Measurements from ENCODE around the gene GNGT2.
"Not testable (repeated sequence)": the region's sequence is repeated elsewhere in the genome, so short reads cannot be mapped to it uniquely, and the experiment has no call there.

GNGT2 gene

DNA sequence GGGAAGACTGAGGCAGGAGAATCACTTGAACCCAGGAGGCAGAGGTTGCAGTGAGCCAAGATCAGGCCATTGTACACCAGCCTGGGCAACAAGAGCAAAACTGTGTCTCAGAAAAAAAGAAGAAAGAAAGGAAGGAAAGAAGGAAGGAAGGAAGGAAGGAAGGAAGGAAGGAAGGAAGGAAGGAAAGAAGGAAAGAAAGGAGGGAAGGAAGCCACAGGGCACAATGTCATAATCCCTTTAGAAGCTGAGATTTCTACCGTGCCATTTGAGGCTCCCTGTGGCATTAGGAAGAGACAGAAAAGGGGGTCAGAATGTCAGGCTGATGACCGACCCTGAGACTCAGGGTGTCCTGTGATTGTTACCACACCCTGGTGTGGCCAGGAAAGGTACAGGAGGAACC is 6.6 kb downstream of the GNGT2 start:
- DNase-seq, result no peak

DNA sequence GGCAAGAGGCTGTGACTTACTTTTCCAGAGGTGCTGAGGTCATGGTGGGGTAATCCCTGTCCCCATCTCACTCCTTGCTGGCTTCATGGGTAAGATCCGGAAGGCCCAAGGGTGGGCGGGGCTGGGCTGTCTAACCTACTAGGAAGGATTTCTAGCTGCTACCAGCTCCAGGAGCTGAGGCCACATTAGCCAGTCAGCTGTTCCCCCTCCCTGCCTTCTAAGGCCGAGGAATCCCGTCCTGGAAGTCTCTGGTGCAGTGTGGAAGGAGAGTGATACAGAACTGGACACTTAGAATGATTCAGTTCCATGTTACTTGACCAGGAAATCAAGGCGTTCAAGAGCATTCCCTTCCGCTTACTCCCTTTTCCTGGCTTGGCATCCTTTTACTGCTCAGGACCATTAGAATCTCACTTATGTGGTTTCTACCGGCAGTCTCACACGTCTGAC is 8.9 kb downstream of the GNGT2 start:
- no peak for DNase-seq

DNA sequence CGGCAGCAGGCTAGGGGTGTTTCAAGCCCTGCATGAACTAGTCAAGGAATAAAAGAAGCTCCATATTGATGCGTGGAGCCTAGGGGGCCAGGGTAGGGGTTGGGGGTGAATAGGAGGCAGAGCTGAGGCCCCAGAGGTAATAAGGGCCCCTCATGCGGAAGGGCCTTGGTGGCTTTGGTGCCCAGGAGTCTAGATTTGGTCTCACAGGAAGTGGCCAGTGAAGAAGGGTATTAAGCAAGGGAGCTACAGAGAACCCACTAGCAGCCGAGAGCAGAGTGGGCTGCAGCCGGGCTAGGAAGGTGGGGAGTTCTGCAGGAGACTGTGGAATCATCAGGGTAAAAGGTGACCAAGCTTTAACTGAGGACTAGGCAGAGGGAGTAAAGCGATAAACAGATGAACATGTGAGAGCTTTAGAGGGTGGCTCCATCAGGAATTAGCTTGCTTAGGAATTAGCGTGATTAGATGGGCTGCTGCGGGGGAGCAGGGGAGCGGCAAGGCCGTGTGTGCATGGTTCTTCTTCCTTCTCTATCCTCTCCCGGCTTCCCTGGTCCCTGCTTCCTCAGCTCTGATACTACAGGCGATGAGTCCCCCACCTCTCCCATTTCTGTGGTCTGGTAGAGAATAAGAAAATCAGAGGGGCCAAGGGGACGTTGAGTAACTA is 9.8 kb downstream of the GNGT2 start:
- no peak for DNase-seq

DNA sequence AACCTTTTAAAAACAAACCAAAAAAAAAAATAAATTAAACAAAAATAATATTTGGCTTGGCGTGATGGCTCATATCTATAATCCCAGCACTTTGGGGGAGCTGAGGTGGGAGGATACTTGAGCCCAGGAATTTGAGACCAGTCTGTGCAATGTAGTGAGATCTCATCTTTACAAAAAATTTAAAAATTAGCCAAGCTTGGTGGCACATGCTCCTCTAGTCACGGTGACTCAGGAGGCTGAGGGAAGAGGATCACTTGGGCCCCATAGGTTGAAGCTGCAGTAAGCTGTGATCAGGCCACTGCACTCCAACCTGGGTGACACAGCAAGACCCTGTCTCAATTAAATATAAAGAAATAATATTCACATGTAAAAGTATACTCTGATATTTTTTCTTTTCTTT is 12.2 kb downstream of the GNGT2 start:
- no peak for DNase-seq

DNA sequence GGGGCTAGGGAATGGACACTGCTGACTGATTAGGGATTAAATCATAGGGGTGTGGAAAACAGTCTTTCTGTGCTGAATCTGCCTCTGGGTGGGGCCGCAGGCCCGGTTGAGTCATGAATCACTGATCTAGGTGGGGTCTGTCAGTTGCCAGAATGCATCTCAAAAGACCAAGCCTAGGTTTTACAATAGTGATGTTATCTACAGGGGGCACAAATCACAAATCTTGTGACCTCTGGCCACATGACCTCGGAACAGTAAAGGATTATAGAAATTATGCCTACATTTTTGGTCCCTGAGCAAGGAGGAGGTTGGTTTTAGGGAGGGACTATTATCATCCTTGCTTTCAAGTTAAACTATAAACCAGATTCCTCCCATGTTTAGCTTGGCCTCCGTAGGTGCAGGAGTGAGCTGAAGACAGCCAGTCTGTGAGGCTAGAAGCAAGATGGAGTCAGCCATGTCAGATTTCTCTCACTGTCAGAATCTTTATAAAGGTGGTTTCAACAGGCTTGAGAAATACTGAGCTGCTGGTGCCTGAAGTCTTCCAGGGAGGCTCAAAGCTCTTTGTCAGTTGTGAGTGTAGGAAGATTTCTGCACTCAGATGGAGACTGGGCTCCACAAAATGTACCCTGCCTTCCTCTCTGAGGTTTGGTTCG is 12.9 kb downstream of the GNGT2 start:
- DNase-seq, result no peak

DNA sequence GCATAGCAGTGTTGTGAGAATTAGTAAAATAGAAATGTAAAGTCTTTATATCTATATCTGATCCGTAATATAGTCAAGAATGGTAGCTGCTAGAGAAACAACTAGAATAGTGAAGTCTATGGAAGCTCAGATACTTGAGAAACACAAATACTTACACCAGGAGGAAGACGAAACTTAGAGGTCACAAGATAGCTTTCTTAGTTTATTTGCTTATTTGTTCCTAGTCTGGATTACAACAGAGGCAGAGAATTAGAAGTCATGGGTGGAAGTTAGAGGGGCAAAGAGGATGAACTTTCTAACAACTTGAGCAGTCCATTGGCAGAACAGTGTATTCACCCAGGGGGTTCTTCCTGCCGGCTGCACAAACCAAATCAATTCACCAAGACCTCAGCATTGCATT is 13.9 kb downstream of the GNGT2 start:
- no peak for DNase-seq

DNA sequence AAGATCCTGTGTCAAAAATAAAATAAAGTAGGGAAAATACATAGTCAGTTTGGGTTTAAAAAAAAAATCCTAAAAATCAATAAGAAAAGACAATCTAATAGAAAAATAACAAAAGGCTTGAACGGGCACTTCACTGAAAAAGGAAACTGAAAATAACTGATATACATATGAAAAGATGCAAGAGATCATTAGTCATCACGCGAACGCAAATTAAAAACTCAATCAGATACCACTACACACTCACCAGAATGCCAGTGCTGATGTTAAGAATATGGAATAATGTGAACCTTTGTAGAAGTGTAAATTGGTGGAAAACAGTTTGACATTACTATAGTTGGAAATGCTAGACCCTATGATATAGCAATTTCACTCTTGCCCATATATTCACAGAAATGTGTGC is 14.6 kb downstream of the GNGT2 start:
- DNase-seq, result no peak

DNA sequence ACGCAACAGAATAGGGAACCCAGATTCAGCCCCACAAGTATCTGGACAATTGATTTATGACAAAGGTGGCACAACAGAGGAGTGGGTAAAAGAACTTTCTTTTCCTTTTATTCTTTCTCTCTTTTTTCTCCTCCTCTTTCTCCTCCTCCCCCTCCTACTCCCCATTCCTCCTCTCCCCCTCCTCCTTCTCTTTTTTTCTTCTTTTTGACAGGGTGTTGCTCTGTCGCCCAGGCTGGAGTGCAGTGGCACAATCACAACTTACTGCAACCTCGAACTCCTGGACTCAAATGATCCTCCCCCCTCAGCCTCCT is 16.1 kb downstream of the GNGT2 start:
- no peak for DNase-seq

DNA sequence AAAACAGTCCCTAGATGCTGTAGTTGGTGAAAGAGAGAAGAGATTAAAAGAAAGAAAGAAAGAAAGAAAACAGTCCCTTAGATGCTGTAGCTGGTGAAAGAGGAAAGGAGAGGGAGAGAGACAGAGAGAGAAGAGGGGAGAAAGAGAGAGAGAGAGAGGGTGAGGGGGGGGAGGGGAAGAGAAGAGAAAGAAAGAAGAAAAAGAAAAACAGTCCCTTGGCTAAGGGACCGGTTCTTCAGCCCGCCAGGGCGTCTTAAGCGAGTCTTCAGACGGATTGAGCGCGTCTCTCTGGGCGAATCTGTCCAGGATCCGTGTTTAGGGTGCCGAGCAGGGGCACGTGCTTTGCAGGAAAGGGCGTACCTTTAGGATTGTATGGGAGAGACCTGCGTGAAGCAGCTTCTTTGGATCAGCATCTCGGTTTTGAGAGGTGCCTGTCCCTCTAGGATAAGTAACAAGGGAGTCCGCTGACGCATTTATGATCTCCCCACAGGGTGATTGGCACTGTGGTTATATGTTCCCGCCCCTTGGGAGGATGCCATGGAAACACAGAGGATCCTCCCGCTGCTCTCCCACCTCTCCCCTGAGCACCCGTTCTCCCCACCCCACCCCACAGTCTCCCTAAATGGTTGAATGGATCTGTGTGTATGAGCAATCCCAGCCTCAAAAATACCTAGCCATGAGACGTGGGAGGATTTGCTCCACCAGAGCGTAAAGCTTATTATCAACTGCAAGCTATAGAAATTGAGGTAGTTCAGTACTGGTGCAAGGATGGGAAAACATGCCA is 16.7 kb downstream of the GNGT2 start:
- DNase-seq, result peak; percentile 86

DNA sequence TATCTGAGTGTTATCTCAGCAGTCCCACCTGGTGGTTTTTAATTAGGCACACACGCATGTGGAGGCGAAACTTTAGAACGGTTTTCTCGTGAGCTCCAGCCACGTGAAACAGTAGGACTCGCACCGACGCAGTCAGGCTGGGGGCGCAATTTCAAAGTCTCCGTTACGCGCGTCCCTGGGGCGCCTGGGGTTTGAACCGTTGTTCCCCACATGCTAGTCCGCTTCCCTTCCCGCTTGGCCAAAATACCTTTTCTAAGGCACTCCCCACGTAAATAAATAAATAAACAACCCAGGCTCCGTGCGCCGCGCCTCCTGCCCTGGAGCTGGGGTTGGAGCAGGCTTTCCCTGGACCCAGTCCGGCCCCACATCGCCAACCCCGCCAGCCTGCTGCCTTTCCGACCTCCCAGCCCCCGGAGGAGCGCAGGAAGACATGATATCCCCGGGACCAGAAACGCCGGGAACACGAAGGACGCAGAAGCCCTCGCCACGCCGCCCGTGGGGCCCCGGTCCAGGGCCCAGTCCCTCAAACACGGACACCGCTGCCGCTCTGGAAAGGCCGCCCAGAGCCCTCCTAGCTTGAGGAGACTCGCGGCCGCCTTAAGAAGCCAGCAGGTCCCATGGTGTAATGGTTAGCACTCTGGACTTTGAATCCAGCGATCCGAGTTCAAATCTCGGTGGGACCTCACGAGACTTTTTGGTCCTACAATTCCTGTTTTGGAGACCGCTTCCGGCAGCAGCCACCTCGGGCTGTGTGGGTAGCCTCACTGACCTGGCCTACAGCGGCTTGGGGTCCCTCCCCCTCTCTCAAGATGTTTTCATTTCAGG is 18.2 kb downstream of the GNGT2 start:
- peak; percentile 95 for DNase-seq

DNA sequence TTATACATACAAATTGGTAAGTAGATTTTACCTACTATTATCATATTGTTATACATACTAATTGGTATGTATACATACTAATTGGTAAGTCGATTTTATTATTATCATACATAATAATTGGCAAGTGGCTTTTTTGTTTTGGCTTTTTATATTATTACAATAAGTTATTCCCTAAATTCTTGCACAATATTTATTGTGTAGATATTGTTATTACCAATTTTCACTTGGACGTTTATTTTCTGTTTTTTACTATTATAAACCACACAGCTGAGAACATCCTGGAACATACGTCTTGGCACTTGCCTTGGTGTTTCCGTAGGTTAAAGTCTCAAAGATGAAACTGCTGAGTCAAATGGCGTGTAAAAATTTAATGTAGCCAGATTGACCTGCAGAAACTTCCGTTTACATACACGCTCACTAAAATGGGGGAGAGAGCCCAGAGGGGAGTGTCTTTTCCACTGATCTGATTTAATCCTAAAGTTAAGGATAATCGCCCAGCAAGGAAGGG is 18.9 kb downstream of the GNGT2 start:
- DNase-seq, result no peak

DNA sequence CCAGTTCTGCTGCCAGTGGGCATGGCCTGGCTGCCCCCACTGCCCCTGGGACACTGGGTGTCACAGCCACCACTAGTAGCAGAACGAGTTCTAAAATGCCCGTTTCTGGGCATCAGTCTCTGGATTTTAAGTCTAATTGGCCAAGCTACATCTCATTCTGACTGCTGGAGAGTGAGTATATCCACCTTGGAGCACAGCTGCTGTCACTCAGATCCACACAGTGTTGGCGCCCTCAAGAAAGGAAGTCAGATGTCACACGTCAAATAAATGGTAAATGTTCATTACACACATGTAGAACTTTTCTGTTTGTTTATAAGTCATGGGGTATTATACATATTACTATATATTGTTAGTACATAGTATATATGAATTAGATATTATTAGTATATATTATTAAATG is 19.4 kb downstream of the GNGT2 start:
- DNase-seq, result peak; percentile 42

DNA sequence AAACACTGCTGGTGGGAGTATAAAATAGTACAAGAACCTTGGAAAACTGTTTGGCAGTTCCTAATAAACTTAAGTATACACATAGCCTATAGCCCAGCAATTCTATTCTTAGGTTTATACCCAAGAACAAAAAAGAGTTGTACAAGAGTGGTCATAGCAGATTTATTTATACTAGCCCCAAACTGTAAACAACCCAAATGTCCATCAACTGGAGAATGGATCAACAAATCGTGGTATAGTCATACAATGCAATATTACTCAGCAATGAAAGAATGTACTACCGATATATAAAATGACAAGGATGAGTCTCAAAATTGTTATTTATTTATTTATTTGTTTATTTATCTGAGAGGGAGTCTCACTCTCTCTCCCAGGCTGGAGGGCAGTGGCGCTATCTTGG is 23.1 kb downstream of the GNGT2 start:
- DNase-seq, result no peak

DNA sequence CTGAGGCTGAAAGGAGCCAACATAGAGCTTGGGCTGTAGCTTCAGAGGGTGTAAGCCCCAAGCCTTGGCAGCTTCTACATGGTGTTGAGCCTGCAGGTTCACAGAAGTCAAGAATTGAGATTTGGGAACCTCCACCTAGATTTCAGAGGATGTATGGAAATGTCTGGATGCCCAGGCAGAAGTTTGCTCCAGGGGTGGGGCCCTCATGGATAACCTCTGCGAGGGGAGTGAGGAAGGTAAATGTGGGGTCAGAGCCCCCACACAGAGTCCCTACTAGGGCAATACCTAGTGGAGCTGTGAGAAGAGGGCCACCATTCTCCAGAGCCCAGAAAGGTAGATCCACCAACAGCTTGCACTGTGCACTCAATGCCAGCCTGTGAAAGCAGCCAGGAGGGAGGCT is 25.0 kb downstream of the GNGT2 start:
- not testable (repeated sequence) for DNase-seq

DNA sequence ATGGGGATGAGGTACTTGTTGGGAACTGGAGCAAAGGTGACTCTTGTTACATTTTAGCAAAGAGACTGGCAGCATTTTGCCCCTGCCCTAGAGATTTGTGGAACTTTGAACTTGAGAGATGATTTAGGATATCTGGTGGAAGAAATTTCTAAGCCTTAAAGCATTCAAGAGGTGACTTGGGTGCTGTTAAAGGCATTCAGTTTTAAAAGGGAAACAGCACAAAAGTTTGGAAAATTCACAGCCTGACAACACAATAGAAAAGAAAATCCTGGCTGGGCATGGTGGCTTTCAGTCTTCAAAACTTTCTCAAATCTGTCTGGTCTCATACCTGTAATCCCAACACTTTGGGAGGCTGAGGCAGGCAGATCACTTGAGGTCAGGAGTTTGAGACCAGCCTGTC is 25.9 kb downstream of the GNGT2 start:
- DNase-seq, result not testable (repeated sequence)

DNA sequence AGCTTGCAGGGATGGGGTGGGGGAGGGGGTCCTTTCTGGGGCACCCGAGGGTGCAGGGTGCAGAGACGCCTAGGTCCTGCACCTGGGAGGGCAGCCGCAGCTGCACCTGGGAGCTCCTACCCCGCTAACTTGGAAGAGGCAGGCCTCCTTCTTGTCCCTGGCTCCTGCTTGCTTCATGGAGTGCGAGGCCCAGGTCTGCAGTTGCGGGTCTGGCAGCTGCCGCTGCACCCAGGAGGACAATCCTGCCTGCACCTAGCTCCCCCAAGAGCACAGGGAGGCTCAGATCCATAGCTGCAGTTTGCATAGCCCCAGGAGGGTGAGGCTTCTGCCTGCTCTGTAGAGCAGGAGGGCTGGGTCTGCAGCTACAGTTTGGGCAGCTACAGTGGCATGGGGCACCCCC is 26.6 kb downstream of the GNGT2 start:
- DNase-seq, result no peak

DNA sequence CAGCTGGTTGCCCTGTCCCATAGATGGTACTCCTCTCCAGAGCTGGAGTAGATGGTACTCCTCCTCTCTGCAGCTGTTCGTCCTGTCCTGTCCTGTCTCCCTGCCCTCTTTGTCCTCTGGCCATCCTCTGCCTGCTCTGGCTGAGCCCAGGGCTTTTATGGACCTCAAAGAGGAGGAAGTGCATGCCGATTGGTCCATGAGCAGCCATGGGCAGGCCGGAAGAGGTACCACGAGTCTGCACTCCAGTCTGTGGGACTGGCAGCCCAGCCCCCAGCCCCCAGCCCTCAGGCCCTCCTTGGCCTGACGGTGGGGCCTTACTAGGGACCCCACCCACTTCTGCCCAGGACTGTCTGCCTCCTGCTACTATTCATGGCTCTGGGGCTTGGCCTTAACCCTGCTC is 27.0 kb downstream of the GNGT2 start:
- no peak for DNase-seq

DNA sequence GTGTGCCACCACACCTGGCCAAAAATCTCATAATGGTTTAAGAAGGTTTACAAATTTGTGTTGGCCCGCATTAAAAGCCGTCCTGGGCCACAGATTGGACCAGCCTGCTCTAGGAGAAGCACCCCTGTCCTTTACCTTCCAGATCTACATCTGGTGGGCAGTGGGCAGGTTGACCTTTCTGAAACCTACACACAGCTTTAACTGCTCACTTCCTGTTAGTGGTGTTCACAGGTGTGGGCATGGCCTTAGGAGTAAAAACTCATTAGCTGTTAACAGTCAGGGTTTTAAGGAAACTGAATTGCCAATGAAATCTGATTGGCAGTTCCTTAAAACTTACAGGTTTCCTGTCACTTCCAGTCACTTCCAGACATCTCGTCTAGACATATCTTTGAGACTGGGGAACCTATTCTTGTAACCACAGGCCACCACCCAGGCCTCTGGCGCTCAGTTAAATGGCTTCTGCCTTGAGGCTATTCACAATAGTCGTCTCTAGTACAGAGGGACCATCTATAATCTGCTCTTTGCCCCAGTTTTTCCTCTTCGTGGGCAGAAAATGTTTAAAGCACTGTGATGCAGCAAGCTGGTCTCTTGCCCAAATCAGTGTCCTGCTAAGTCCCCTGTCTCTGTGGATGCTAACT is 29.3 kb downstream of the GNGT2 start:
- peak; percentile 21 for DNase-seq

DNA sequence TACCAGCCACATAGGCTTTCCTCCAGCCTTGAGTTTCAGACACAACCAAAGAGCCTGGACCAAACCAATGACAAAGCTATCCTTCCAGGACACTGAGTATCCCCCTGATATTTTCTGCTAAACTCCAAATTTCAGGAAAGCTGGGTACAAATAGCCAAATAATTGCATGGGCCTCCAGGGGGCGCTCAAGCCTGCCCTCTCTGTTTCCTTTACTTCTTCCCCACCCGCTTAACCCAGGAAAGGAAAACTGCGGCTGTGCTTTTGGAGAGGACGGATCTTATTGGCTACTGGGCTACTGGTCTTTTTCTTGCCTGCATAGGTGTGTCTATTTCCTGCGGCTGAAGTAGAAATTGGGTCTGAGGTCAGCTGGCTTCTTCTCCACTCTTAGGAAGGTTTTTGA is 30.1 kb downstream of the GNGT2 start:
- DNase-seq, result peak; percentile 74

DNA sequence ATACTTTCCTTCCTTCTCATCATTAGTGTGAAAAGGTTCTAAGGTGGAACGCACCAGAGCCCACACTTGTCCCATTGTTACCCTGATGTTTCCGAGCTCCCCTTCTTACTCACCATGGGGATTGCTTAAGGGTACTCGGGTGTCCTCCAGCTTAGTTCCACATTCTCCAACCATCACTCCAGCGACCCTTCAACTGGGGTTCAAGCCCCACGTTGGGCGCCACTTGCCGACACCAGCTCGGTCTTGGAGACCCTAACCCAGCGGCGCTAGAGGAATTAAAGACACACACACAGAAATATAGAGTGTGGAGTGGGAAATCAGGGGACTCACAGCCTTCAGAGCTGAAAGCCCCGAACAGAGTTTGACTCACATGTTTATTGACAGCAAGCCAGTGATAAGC is 34.4 kb downstream of the GNGT2 start:
- not testable (repeated sequence) for DNase-seq

DNA sequence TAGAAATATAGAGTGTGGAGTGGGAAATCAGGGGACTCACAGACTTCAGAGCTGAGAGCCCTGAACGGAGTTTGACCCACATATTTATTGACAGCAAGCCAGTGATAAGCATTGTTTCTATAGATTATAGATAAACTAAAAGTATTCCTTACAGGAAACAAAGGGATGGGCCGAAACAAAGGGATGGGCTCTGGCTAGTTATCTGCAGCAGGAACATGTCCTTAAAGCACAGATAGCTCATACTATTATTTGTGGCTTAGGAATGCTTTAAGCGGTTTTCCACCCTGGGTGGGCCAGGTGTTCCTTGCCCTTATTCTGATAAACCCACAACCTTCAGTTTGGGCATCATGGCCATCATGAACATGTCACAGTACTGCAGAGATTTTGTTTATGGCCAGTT is 39.7 kb downstream of the GNGT2 start:
- DNase-seq, result not testable (repeated sequence)

DNA sequence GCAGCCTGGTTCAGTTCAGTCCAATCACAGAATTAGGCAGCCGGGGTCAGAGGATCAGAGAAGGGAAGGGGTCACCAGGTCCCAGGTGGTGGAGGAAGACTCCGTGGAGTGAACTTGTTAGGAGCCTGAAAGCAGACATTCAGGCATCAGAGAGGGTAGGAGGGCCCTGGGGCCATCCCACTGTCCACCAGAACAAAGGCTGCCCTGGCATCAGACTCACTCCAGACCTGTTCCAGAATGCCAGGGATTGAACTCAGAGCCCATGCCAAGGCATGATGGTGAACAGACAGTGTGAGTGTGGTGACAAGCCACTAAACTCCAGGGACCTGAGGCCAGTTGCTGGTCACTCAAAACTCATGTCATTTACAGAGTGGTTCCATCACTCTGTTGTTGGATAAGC is 40.2 kb downstream of the GNGT2 start:
- no peak for DNase-seq

DNA sequence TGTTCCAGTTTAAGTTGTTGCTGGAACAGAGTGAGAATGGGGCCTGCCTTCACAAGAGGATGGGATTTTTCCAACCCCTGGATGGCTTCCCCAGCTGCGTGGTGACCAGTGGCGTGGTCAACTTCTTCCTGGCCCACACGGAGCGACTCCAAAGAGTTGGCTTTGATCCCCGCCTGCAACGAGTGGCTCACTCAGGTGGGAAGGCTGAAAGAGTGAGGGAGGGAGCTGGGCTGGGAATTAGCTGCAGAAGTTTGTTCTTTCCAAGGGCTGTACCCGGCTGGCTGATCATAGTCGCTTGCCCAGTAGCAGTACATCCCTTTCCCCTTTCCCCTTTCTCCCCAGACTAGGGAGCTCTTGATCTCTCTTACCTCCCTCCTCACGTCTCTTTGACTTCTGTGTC is 41.7 kb downstream of the GNGT2 start:
- DNase-seq, result no peak

All from hematopoietic multipotent progenitor cell treated with erythropoietin and hydrocortisone succinate and interleukin-3 and kit ligand, for 4 days (in vitro differentiated cells).